HG03097 (cell line): ENCODE results near the gene BAG2.

Experiments
- ATAC-seq: cut with Tn5 transposase; IDR thresholded peaks from one replicate; pipeline ENCODE4 v1.9.1; 2021; ENCODE audit not compliant: unreplicated experiment, low FRiP score

BAG2 gene

GRCh38 chr6:57172136-57173055, at the start of gene BAG2:
Gene BAG2 (plus strand): TSS chr6:57172326. CDS start chr6:57172698, 372 bp downstream.
- ATAC-seq: peak; percentile 88

GRCh38 chr6:57123111-57123510, 49.0 kb upstream of the BAG2 start:
- no peak for ATAC-seq

DNA sequence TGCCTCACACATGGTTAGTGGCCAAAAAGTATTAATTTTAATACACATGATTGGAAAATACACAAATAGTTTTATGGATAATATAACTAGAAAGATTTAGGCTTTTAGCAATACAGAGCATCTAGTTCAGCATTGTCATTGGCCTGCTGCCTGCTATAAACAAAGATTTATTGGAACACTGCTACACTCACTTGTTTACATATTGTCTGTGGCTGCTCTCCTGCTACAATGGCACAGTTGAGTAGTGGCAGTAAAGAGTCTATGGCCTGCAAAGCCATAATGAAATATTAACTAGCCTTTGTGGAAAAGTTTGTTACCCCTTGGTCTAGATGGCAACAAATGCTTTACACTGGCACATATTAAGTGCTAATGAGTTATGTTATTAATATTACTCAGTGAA, 44.4 kb upstream of the BAG2 start:
- no peak for ATAC-seq

DNA sequence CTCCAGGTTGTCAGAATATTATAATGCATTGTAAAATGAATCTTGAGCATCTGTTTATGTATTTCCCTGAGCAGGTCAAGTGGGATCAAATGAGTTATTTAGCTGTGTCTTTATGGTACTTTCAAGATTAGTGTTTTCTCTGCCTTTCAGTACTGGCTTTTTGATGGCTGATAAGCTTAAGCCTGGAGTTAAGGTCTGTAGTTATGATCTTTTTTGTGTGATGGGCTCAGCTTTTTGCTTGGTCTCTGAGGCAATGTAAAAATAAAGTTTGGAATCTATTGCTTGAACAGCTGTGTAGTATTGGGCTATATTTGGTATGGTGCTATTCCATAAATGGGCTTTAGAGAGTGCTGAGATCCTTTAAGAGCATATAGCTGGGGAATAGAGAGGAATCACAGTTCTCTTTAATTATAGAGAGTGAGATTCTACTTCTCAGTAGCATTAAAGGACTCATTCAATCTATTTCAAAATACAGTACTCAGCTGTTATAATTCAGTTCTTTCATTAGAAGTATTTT, 41.4 kb upstream of the BAG2 start:
- no peak for ATAC-seq

DNA sequence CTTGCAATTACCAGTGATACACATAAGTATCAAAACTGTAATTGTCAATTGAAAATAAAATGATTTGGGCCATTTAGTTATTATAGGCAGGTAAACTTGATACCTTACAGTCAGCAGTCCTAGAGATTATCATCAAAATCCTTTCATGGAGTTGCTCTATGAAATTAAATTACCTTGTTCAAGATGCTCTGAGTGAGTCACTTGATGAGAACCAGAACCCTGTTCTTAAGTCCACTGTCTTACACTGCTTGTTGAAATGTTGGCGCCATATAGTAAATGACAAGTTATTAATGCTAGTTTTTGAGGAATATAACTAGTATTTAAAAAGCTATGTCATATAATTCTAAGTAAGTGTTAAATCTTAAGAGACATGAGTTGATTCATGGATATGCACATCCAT, 37.2 kb upstream of the BAG2 start:
- ATAC-seq: no peak

GRCh38 chr6:57135885-57136284, 36.2 kb upstream of the BAG2 start:
- no peak for ATAC-seq

DNA sequence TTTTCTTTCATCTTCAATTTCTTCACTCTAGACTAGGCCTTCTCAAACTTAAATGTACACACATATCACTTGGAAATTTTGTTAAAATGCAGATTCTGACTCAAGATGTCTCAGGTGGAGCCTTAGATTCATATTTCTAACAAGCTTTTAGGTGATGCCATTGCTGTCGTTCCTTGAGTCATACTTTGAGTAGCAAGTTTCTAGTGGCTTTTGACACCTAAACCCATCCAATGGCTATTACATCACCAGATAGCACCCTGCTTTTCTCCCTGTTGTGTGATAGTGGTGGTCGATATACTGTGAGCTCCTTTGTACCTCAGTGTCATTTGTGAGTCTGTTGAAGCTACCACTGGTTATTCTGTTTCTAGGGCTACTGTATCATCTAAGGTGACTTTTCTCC, 34.8 kb upstream of the BAG2 start:
- ATAC-seq: no peak

- ATAC-seq: no peak
These were observed 34.1 kb upstream of the BAG2 start for GRCh38 chr6:57138026-57138425.

- ATAC-seq: no peak
These were observed 30.5 kb upstream of the BAG2 start for GRCh38 chr6:57141451-57142177.

DNA sequence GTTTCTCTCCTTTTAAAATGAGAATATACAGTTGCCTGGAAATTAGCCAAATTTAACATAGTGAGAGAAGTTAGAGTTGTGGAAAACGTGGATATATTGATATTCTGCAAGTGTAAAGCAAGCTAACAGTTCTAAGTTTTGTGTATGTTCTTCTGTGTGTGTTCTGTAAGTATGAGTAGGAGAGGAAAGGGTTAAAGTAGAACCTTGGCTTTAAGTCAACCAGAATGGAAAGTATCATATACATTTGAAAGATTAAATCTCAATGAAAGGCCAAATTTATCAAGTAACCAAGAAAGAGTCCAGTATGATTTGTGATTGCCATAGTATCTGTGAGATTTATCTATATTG, 30.0 kb upstream of the BAG2 start:
- ATAC-seq: no peak

- no peak for ATAC-seq
These were observed 28.4 kb upstream of the BAG2 start for GRCh38 chr6:57143690-57144089.

GRCh38 chr6:57147401-57147800, 24.7 kb upstream of the BAG2 start:
- no peak for ATAC-seq

DNA sequence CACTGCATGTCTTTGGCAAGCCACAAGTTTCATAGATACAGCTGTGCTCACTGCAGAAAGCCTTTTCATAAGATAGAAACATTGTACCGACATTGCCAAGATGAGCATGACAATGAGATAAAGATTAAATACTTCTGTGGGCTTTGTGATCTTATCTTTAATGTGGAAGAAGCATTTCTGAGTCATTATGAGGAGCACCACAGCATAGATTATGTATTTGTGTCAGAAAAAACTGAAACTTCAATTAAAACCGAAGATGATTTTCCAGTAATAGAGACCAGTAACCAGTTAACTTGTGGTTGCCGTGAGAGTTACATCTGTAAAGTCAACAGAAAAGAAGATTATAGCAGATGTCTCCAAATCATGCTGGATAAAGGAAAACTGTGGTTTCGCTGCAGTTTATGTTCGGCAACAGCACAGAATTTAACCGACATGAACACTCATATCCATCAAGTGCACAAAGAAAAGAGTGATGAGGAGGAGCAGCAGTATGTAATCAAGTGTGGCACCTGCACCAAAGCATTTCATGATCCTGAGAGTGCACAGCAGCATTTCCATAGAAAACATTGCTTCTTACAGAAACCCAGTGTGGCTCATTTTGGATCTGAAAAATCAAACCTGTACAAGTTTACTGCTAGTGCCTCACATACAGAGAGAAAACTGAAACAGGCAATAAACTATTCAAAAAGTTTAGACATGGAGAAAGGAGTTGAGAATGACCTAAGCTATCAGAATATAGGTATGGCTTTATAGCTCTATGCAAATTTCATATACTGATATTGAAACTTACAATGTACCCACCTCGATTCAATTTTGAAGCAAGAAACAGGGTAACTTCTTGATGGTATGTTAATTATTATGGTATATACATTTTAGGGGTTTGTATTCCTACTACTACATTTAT, 23.9 kb upstream of the BAG2 start:
- ATAC-seq: no peak

DNA sequence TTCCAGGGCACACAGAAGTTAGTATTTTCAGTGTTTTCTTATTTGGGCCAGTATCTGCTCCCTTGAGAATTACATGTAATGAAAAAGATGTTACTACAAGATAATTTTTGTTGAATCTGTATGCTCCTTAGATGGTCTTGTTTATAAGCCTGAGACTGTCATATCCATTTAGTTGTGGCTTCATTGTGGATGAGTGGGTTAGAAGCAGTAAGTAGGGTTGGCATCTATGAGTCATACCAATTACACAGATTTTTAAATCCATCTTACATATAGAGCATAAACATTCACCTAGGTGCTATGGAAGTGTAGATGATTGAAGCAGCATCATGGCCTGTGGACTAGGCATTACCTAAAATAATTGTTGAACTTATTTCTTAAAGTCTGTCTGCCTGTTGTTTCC, 13.5 kb upstream of the BAG2 start:
- ATAC-seq: no peak

DNA sequence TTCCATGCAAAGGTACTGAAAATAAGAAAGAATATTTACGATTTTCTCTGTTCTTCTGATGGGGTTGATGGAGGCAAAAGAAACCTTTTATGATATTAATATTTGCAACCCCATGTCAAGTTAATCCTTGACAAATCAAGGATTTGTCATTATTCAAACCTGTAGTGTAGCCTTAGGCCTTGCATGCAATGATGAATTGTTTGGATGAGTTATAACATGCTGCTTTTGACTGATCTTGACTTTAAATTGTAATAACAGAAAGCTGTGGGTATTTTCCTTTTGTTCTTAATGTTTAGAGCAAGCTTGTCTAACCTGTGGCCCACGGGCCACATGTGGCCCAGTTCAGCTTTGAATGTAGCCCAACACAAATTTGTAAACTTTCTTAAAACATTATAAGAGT, 13.0 kb upstream of the BAG2 start:
- ATAC-seq: no peak

GRCh38 chr6:57162028-57162427, 10.1 kb upstream of the BAG2 start:
- ATAC-seq: no peak

DNA sequence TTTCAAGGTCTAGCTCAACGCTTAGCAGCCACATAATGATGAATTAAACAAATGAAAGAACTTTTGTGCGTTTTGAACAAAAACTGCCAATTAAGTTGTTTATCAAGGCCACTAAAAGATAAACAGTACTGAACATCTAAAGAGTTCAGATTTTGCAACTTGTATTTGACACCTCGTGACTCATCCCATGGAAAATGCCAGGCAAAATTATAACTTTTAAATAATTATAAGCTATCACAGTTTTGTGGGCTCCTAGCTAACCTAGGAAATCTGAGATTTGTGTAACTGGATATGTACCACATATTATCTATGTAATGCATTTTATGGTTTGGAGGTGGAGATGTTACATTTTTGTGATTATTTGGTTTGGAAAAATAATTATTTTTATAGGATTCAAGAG, 9.6 kb upstream of the BAG2 start:
- ATAC-seq: no peak

- no peak for ATAC-seq
These were observed 8.2 kb upstream of the BAG2 start for GRCh38 chr6:57163956-57164355.

GRCh38 chr6:57165080-57165479, 7.0 kb upstream of the BAG2 start:
- no peak for ATAC-seq

GRCh38 chr6:57173056-57173885, 1.1 kb downstream of the BAG2 start:
- ATAC-seq: no peak
